Measurements from ENCODE around the gene PRG3.
"Not testable (repeated sequence)": the region's sequence is repeated elsewhere in the genome, so short reads cannot be mapped to it uniquely, and the experiment has no call there.

PRG3 gene

DNA sequence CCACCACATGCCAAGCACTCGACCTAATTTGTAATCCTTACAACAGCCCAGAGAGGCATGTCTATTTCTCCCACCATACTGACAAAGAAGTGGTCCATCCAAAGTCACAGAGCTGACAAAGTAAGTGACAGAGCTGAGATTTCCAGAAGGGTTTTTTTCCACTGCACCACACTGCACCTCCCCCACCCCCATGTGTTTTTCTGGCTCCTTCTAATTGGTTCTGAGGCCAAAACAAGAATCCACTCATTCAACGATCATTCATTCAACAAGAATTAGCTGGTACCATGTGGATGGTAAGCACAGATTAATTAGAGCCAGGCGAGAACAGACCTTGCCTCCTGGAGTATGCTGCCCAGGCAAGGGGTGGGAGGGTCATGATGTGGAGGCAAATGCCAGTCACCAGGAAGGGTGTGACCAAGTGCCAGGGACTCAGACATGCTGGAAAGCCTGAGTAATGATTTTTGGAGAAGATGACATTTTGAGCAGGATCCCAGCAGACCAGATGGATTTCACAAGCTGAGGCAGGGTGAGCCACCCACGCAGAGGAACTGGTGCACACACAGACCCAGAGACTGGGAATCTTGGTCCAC is 24.4 kb upstream of the PRG3 start:
- H3K36me3 ChIP-seq (ENCODE audit: insufficient read depth, low read length) = peaks cover 15% of the 10 kb centered on the region
- no peak overlapping the region for H2AFZ ChIP-seq (ENCODE audit: low read depth, low read length)
- H3K4me1 ChIP-seq (ENCODE audit: insufficient read depth, low read length) = no peaks in the 10 kb centered on the region
- no peak overlapping the region for H3K4me3 ChIP-seq (ENCODE audit: low read length)
- no peaks in the 10 kb centered on the region for H3K9me3 ChIP-seq (ENCODE audit: low read length)
- no peaks in the 10 kb centered on the region for H3K27me3 ChIP-seq (ENCODE audit: insufficient read depth, low read length)

DNA sequence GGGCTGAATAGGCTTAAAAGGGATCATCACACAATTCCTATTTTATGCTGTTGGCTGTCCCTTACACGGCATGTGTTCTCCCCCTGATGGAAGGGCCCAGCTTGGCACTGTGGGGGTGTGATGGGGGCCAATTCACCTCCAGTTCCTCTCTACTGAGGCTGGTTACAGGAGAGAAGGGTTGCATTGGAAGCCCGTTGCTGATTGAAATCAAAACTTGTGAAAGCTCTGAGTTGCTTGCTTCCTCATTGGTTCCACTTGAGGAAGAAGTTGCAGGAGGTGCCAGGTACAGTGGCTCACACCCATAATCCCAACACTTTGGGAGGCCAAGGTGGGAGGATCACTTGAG is 22.8 kb upstream of the PRG3 start:
- Histone ChIP-seq H3K9me3 (ENCODE audit: low read length) (no peaks in the 10 kb centered on the region), H3K27me3 (ENCODE audit: insufficient read depth, low read length) (no peaks in the 10 kb centered on the region), H3K4me1 (ENCODE audit: insufficient read depth, low read length) (no peaks in the 10 kb centered on the region), H3K36me3 (ENCODE audit: insufficient read depth, low read length) (peaks cover 9% of the 10 kb centered on the region), H2AFZ (ENCODE audit: low read depth, low read length) (no peak overlapping the region), H3K4me3 (ENCODE audit: low read length) (no peak overlapping the region)

DNA sequence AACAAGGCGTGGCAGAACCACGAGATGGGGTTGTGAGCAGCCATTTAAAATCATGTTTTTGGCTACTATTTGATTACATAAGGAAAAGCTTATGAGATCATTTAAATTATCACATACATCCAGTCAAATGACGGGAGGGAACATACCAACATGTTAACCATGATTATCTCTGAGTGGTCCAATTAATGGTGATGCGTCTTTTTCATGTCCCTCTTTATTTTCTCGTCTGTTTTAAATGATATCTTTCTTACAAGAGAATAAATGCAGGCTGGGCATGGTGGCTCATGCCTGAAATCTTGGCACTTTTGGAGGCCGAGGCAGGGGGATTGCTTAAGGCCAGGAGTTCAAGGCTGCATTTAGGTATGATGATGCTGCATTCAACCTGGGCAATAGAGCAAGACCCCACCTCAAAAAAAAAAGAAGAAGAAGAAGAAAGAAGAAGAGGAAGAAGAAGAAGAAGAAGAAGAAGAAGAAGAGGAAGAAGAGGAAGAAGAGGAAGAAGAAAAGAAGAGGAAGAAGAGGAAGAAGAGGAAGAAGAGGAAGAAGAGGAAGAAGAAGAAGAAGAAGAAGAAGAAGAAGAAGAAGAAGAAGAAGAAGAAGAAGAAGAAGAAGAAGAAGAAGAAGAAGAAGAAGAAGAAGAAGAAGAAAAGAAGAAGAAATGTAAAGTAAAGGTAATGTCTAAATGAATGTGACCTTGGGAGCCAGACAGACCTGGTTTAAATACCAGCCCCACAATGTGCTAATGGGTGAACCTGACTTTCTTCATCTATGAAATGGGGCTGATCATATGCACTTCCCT is 22.3 kb upstream of the PRG3 start:
- H3K36me3 ChIP-seq (ENCODE audit: insufficient read depth, low read length); H3K4me1 ChIP-seq (ENCODE audit: insufficient read depth, low read length); H3K4me3 ChIP-seq (ENCODE audit: low read length); H2AFZ ChIP-seq (ENCODE audit: low read depth, low read length); H3K27me3 ChIP-seq (ENCODE audit: insufficient read depth, low read length); H3K9me3 ChIP-seq (ENCODE audit: low read length): not testable (repeated sequence)

DNA sequence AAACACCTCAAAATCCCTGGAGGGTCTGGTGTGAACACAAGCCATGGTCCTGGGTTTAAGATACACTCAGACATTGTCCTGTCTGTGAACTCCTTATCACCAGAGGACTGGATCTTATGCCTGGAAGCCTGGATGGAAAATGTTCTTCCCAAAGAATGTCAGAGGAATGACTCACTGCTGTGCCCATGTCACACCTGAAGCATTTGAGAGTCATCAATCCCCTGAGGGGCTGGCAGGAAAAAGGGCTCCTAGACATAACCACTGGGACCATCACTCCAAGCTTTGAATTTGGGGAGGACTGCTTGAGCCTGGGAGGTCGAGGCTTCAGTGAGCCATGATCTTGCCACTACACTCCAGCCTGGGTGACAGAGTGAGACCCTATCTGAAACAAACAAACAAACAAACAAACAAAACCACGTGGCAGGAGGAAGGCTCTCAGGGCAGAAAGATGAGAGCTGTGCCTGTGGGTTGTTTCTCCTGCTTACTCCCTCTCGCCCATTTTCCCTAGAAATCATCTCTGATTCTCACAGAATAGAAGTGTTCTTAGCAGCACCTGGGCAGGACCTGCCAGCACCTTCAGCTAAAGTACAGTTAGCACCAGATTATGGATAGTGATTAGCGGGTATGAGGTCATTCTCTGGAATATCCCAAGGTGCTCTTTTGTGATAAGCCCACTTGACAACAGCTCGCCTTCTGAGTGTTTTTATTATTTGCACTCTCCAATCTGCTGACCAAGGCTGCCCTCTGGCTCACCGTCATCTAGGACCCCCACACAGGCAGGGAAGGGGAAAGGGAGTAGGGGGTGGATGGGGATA is 21.4 kb upstream of the PRG3 start:
- Histone ChIP-seq H2AFZ (ENCODE audit: low read depth, low read length) (no peak overlapping the region), H3K4me1 (ENCODE audit: insufficient read depth, low read length) (no peaks in the 10 kb centered on the region), H3K9me3 (ENCODE audit: low read length) (no peaks in the 10 kb centered on the region), H3K27me3 (ENCODE audit: insufficient read depth, low read length) (no peaks in the 10 kb centered on the region), H3K36me3 (ENCODE audit: insufficient read depth, low read length) (no peaks in the 10 kb centered on the region), H3K4me3 (ENCODE audit: low read length) (no peak overlapping the region)

DNA sequence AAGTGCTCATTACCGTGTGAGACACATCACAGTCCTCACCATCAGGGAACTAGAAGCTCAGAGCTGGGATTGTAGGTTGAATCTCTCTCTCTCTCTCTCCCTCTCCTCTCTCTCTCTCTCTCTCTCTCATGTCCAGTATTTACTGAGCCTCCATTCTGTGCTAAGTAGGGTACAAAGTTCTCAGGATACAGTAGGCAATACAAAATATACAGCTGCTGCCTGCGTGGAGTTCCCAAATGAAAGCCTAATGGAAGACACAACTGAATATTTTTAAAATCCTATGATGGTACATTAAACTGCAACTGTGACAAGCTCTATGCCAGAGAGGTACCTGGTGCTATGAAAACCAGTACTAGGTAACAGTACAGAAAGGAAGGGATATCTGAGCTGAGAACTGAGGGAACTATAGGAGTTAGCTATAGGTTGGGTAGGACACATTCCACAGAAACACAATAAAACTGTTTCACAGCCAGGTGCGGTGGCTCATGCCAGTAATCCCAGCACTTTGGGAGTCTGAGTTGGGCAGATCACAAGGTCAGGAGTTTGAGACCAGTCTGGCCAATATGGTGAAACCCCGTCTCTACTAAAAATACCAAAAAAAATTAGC is 19.1 kb upstream of the PRG3 start:
- Histone ChIP-seq H3K4me3 (ENCODE audit: low read length) (no peak overlapping the region), H2AFZ (ENCODE audit: low read depth, low read length) (no peak overlapping the region), H3K9me3 (ENCODE audit: low read length) (no peaks in the 10 kb centered on the region), H3K27me3 (ENCODE audit: insufficient read depth, low read length) (no peaks in the 10 kb centered on the region), H3K4me1 (ENCODE audit: insufficient read depth, low read length) (no peaks in the 10 kb centered on the region), H3K36me3 (ENCODE audit: insufficient read depth, low read length) (no peaks in the 10 kb centered on the region)

DNA sequence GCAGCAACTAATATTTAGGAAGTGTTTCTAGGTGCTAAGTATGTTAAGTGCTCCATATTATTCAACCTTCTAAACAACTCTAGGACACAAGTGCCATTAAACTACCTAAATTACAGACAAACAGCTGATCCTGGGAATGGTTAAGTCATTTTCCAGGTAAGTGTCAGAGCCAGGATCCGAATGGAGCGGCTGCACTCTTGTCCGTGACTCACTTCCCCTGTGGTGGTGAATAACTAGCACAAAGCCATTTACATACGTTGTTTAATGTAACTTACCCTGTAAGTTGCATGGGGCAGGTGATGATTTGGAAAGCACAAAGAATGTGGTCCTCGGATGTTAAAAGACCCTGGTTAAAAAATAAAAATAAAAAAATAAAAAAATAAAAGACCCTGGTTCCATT is 18.3 kb upstream of the PRG3 start:
- H3K4me3 ChIP-seq (ENCODE audit: low read length) = no peak overlapping the region
- no peaks in the 10 kb centered on the region for H3K4me1 ChIP-seq (ENCODE audit: insufficient read depth, low read length)
- no peaks in the 10 kb centered on the region for H3K9me3 ChIP-seq (ENCODE audit: low read length)
- no peak overlapping the region for H2AFZ ChIP-seq (ENCODE audit: low read depth, low read length)
- no peaks in the 10 kb centered on the region for H3K36me3 ChIP-seq (ENCODE audit: insufficient read depth, low read length)
- no peaks in the 10 kb centered on the region for H3K27me3 ChIP-seq (ENCODE audit: insufficient read depth, low read length)

DNA sequence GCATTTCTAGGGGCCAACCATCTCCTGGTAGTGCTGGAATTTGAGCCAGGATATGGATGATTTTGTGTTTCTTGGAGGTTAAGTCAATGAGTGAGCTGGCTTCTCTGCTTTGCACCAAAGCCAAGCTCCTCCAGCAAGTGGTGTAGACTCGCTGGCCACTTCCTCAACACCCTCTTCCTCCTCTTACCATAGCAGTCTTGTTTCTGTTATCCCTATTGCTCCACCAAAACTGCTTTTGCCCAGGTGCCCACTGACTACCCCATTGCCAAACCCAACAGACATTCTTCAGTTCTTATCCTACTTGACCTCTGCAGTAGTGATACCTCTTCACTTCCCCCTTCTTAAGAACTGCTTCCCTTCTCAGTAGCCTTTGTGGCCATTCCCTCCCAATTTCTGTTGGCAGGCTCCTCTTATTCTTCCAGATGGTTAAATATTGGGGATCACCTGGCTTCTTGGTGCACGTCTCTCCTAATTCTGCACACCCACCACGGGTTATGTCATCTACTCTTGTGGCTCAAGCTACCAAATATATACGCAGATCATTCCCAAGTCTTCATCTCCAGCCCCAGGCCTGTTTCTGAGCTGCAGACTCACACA is 16.5 kb upstream of the PRG3 start:
- no peaks in the 10 kb centered on the region for H3K4me1 ChIP-seq (ENCODE audit: insufficient read depth, low read length)
- H3K4me3 ChIP-seq (ENCODE audit: low read length) = no peak overlapping the region
- no peaks in the 10 kb centered on the region for H3K36me3 ChIP-seq (ENCODE audit: insufficient read depth, low read length)
- no peak overlapping the region for H2AFZ ChIP-seq (ENCODE audit: low read depth, low read length)
- no peaks in the 10 kb centered on the region for H3K9me3 ChIP-seq (ENCODE audit: low read length)
- H3K27me3 ChIP-seq (ENCODE audit: insufficient read depth, low read length) = no peaks in the 10 kb centered on the region

DNA sequence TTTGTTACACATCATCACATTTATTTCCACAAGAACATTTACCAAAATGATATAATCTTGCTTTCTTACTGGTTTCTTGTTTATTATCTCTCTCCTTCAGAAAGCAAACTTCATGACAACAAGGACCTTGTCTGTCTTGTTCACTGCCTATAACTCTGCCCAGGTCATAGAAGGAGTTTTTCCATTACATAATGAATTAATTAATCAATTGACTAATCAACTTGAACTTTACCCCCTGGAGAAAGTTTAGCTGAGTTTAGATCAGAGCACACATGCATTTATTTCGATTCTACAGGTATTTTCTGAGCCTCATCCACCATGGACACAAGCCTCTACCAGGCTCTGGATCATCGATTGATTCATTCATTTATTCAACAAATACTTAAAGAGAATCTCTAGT is 15.8 kb upstream of the PRG3 start:
- no peaks in the 10 kb centered on the region for H3K4me1 ChIP-seq (ENCODE audit: insufficient read depth, low read length)
- H3K9me3 ChIP-seq (ENCODE audit: low read length) = no peaks in the 10 kb centered on the region
- H3K27me3 ChIP-seq (ENCODE audit: insufficient read depth, low read length) = no peaks in the 10 kb centered on the region
- H3K4me3 ChIP-seq (ENCODE audit: low read length) = no peak overlapping the region
- no peak overlapping the region for H2AFZ ChIP-seq (ENCODE audit: low read depth, low read length)
- no peaks in the 10 kb centered on the region for H3K36me3 ChIP-seq (ENCODE audit: insufficient read depth, low read length)

DNA sequence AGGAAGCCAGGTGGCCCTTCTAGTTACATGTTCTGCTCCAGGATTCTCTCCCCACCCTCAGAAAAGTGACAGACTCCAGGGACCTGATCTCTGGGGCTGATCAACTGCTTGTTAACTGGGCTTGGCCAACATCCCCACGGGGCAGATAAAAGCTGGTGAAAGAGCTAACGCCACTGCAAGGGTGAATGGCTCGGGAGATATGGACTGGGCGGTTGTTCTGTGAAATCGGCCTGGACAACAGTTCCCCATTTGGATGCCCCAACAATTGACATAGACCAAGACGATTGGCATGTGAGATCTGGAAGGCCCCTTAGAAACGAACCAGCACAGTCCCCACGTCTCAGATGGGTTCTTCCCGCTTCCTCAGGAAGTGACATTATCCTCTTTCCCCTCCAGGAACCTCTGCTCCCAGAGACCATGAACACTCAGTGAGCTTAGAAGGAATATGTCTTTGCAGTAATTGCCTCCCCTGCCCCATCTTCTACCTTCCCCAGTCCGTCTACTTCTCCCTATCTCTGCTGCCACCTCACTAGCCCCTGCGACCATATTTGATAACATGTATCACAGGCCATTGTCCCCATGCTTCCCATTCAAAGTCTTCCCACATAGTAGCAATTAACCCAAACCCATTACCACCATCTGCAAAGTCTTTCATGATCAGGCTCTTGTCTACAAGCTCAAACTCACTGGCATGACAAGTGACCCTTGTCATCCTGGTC is 15.1 kb upstream of the PRG3 start:
- Histone ChIP-seq H3K36me3 (ENCODE audit: insufficient read depth, low read length) (no peaks in the 10 kb centered on the region), H2AFZ (ENCODE audit: low read depth, low read length) (no peak overlapping the region), H3K4me1 (ENCODE audit: insufficient read depth, low read length) (no peaks in the 10 kb centered on the region), H3K4me3 (ENCODE audit: low read length) (no peak overlapping the region), H3K27me3 (ENCODE audit: insufficient read depth, low read length) (no peaks in the 10 kb centered on the region), H3K9me3 (ENCODE audit: low read length) (no peaks in the 10 kb centered on the region)

DNA sequence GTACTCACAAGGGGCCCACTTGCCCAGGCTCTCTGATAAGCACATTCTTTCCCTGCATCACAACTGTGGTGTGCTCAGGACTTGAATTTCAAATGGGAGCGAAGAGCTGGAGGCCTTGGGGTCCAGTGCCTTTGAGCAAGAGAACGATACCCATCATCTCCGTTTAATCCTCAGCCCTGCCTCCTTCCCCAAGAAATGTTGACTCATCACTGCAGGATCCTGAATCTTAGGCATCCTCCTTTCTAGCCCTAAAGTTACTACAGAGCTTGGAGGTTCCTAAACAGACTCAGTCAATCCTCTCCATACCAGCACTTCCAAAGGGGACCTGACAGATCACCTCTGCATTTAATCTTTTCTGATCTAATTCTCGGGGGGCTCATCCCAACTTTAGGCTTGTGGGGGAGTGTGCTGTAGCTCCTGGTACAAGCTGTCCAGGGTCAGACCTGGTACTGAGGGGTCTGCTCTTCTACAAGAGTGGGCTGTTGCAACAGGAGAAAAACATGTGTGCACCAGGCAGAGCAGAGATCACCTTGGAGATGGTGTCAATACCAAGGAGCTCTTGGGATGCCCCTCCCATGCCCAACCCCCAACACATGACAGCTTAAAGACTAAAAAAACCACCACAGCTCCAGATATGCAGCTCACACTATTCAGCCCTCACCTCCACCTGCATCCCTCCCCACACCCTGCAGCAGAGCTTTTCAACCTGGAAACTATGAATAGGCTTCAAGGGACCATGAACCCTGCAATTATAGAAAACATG is 13.4 kb upstream of the PRG3 start:
- H3K36me3 ChIP-seq (ENCODE audit: insufficient read depth, low read length) = no peaks in the 10 kb centered on the region
- H3K9me3 ChIP-seq (ENCODE audit: low read length) = no peaks in the 10 kb centered on the region
- no peaks in the 10 kb centered on the region for H3K27me3 ChIP-seq (ENCODE audit: insufficient read depth, low read length)
- no peaks in the 10 kb centered on the region for H3K4me1 ChIP-seq (ENCODE audit: insufficient read depth, low read length)
- H3K4me3 ChIP-seq (ENCODE audit: low read length) = no peak overlapping the region
- no peak overlapping the region for H2AFZ ChIP-seq (ENCODE audit: low read depth, low read length)

DNA sequence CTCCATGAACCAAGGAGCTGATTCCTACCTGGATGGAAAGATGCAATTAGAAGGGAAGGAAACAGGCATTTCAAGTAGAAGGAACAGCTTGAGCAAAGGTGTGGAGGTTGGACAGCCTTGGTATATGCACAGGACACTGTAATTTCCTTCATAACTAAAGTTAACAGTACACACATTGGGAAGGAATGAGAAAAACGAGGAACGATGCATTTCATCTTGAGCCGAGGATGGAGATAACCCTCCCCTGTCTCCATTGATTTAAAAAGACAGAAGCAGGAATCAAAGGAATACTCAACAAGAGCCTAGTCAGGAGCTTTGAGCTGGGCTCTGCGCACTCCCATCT is 11.8 kb upstream of the PRG3 start:
- Histone ChIP-seq H3K4me1 (ENCODE audit: insufficient read depth, low read length) (no peaks in the 10 kb centered on the region), H3K4me3 (ENCODE audit: low read length) (no peak overlapping the region), H3K27me3 (ENCODE audit: insufficient read depth, low read length) (no peaks in the 10 kb centered on the region), H2AFZ (ENCODE audit: low read depth, low read length) (no peak overlapping the region), H3K9me3 (ENCODE audit: low read length) (no peaks in the 10 kb centered on the region), H3K36me3 (ENCODE audit: insufficient read depth, low read length) (no peaks in the 10 kb centered on the region)

DNA sequence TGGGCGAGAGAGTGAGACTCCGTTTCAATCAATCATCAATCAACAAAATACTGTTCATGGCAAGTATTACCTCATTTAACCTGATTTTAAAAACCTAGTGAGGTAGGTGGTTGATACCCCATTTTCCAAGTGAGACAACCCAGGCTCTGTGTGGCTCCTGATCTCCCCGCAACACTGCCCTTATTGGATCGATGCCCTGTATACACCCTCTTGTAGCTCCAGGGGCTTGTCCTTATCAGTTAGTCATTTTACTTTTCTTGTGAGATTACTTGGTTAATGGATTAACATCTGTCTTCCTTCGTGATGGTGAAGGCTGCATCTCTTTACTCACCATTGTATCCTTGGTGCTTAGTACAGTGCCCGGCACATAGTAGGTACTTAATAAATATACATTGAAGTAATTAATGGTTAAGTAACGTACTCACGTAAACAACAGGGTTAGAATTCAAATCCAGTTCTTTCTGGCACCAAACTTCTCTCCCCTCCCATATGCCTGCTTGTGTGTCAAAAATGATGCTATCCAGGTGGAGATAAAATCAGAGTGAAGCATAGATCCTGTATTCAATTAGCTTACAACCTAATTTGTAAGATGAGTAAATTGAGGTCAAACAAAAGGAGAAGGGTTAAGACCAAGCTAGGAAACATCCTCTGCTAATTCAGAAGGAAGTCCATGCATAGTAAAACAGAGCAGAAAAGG is 11.3 kb upstream of the PRG3 start:
- H3K4me1 ChIP-seq (ENCODE audit: insufficient read depth, low read length) = no peaks in the 10 kb centered on the region
- no peak overlapping the region for H3K4me3 ChIP-seq (ENCODE audit: low read length)
- no peaks in the 10 kb centered on the region for H3K9me3 ChIP-seq (ENCODE audit: low read length)
- H2AFZ ChIP-seq (ENCODE audit: low read depth, low read length) = no peak overlapping the region
- H3K27me3 ChIP-seq (ENCODE audit: insufficient read depth, low read length) = no peaks in the 10 kb centered on the region
- no peaks in the 10 kb centered on the region for H3K36me3 ChIP-seq (ENCODE audit: insufficient read depth, low read length)
